H1 (cell line): ENCODE data around the gene CDV3. TPM values are rescaled to one million over a fixed set of nuclear protein-coding genes. Genes with fewer than 3 reads are reported as not detected.

Experiments used
- CTBP2 ChIP-seq: IDR thresholded peaks from 2 replicates; pipeline ENCODE4 v1.7.0; 2011; ENCODE audit warnings: borderline replicate concordance, mild to moderate bottlenecking, moderate library complexity, mixed read lengths, low read length; ENCODE audit not compliant: insufficient read depth, insufficient read length
- GABPA ChIP-seq: IDR thresholded peaks from 2 replicates; pipeline ENCODE4 v1.6.1; 2011; ENCODE audit warnings: mild to moderate bottlenecking, low read length, moderate library complexity, borderline replicate concordance; ENCODE audit not compliant: insufficient read depth
- HDAC6 ChIP-seq: IDR thresholded peaks from one replicate; pipeline ENCODE4 v1.7.1; 2012; ENCODE audit warnings: low read depth, mild to moderate bottlenecking, inconsistent platforms, low read length, moderate library complexity
- RBBP5 ChIP-seq: IDR thresholded peaks from 2 replicates; pipeline ENCODE4 v1.7.1; 2012; ENCODE audit warnings: low read depth, mild to moderate bottlenecking, inconsistent platforms, low read length, moderate library complexity, borderline replicate concordance
- SAP30 ChIP-seq: fragments of 300-600 bp; sonication (generic); IDR thresholded peaks from 2 replicates; pipeline ENCODE4 v1.7.1; 2012; ENCODE audit warnings: low read length, moderate library complexity, mild to moderate bottlenecking, inconsistent platforms; ENCODE audit not compliant: insufficient read depth, insufficient replicate concordance
- SP4 ChIP-seq: IDR thresholded peaks from 2 replicates; pipeline ENCODE4 v1.6.1; 2012; ENCODE audit warnings: low read length, inconsistent platforms
- SRF ChIP-seq: IDR thresholded peaks from 2 replicates; pipeline ENCODE4 v1.6.1; 2011; ENCODE audit warnings: mild to moderate bottlenecking, low read depth, low read length, moderate library complexity
- TEAD4 ChIP-seq: IDR thresholded peaks from 2 replicates; pipeline ENCODE4 v1.6.1; 2012; ENCODE audit warnings: low read depth, low read length, inconsistent platforms, mixed read lengths
- polyA plus RNA-seq, 7 experiments: library from polyadenylated mRNA; depleted of rRNA in 3 of 7; stranded (reverse) in 5 of 7; unstranded in 2 of 7; fragments of >200 nt in 5 of 7; fragments of 200-250 nt in 2 of 7; gene quantifications; 1 replicate in 5 of 7; 2 replicates in 1 of 7; 4 replicates in 1 of 7; pipeline versions ENCODE4 v1.2.1 to v1.2.3, GENCODE V29; 2011 to 2013; ENCODE audit warnings: missing spikeins in 2 of 7, mixed read lengths in 2 of 7
- total RNA-seq: library from RNA; stranded (reverse); fragmentation: NEBNext Ultra II Directional; extraction: Animal tissue kit (Norgen Biotek cat#: 25700); gene quantifications from 2 replicates; pipeline ENCODE4 v1.2.1, GENCODE V29; 2021
- TF ChIP-seq, protein P1 (sequence below): fragments of 300-600 bp; sonication (generic); IDR thresholded peaks from 2 replicates; pipeline ENCODE4 v1.7.1; 2012; ENCODE audit warnings: low read length, moderate library complexity, mild to moderate bottlenecking, inconsistent platforms; ENCODE audit not compliant: insufficient replicate concordance
- TF ChIP-seq, protein P2 (sequence below): IDR thresholded peaks from 2 replicates; pipeline ENCODE4 v1.6.1; 2011; ENCODE audit warnings: low read depth, mild to moderate bottlenecking, low read length; ENCODE audit not compliant: insufficient read depth

Gene CDV3
- total and polyA plus RNA-seq, 2 of the 8 experiments (the other 6 are each of a cell fraction or from before 2014, with no cell fraction given), result 29.4 to 163 TPM

DNA sequence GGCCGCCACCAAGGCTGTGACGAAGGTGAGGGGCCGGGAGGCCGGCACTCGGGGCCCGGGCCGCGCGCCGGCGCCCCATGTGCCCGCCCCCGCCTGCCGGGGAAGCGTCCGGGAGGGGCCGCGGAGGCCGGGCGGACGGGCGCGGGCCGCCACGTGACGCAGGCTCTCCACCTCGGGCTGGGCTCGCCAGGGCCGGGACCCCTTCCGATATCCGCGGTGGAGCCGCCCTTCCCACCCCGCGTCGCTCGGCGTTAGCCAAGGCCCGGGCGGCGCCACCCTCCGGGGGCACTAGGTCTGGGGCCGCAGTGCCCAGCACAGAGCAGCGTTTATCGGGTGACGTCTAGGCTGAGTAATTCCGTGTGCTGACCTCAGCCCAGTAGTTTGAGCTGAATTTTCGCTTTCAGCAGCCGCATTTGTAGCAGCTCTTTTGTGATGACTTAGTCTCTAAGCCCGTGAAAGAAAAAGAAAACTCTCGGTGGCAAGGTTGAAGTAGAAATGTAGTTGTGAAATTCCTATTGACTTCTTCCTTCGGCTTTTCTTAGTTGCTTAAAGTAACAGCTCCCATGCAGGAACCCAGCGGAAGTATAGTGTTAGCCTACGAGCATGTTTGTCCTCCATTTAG lies 885 bp downstream of the CDV3 start (continued):
- TF ChIP-seq CTBP2 (no peak), SP4 (no peak), HDAC6 (no peak), SAP30 (peak; percentile 72), SRF (no peak), GABPA (no peak), TEAD4 (no peak), RBBP5 (no peak)
- TF ChIP-seq, protein P1, sequence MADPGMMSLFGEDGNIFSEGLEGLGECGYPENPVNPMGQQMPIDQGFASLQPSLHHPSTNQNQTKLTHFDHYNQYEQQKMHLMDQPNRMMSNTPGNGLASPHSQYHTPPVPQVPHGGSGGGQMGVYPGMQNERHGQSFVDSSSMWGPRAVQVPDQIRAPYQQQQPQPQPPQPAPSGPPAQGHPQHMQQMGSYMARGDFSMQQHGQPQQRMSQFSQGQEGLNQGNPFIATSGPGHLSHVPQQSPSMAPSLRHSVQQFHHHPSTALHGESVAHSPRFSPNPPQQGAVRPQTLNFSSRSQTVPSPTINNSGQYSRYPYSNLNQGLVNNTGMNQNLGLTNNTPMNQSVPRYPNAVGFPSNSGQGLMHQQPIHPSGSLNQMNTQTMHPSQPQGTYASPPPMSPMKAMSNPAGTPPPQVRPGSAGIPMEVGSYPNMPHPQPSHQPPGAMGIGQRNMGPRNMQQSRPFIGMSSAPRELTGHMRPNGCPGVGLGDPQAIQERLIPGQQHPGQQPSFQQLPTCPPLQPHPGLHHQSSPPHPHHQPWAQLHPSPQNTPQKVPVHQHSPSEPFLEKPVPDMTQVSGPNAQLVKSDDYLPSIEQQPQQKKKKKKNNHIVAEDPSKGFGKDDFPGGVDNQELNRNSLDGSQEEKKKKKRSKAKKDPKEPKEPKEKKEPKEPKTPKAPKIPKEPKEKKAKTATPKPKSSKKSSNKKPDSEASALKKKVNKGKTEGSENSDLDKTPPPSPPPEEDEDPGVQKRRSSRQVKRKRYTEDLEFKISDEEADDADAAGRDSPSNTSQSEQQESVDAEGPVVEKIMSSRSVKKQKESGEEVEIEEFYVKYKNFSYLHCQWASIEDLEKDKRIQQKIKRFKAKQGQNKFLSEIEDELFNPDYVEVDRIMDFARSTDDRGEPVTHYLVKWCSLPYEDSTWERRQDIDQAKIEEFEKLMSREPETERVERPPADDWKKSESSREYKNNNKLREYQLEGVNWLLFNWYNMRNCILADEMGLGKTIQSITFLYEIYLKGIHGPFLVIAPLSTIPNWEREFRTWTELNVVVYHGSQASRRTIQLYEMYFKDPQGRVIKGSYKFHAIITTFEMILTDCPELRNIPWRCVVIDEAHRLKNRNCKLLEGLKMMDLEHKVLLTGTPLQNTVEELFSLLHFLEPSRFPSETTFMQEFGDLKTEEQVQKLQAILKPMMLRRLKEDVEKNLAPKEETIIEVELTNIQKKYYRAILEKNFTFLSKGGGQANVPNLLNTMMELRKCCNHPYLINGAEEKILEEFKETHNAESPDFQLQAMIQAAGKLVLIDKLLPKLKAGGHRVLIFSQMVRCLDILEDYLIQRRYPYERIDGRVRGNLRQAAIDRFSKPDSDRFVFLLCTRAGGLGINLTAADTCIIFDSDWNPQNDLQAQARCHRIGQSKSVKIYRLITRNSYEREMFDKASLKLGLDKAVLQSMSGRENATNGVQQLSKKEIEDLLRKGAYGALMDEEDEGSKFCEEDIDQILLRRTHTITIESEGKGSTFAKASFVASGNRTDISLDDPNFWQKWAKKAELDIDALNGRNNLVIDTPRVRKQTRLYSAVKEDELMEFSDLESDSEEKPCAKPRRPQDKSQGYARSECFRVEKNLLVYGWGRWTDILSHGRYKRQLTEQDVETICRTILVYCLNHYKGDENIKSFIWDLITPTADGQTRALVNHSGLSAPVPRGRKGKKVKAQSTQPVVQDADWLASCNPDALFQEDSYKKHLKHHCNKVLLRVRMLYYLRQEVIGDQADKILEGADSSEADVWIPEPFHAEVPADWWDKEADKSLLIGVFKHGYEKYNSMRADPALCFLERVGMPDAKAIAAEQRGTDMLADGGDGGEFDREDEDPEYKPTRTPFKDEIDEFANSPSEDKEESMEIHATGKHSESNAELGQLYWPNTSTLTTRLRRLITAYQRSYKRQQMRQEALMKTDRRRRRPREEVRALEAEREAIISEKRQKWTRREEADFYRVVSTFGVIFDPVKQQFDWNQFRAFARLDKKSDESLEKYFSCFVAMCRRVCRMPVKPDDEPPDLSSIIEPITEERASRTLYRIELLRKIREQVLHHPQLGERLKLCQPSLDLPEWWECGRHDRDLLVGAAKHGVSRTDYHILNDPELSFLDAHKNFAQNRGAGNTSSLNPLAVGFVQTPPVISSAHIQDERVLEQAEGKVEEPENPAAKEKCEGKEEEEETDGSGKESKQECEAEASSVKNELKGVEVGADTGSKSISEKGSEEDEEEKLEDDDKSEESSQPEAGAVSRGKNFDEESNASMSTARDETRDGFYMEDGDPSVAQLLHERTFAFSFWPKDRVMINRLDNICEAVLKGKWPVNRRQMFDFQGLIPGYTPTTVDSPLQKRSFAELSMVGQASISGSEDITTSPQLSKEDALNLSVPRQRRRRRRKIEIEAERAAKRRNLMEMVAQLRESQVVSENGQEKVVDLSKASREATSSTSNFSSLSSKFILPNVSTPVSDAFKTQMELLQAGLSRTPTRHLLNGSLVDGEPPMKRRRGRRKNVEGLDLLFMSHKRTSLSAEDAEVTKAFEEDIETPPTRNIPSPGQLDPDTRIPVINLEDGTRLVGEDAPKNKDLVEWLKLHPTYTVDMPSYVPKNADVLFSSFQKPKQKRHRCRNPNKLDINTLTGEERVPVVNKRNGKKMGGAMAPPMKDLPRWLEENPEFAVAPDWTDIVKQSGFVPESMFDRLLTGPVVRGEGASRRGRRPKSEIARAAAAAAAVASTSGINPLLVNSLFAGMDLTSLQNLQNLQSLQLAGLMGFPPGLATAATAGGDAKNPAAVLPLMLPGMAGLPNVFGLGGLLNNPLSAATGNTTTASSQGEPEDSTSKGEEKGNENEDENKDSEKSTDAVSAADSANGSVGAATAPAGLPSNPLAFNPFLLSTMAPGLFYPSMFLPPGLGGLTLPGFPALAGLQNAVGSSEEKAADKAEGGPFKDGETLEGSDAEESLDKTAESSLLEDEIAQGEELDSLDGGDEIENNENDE, result no peak
- TF ChIP-seq, protein P2, sequence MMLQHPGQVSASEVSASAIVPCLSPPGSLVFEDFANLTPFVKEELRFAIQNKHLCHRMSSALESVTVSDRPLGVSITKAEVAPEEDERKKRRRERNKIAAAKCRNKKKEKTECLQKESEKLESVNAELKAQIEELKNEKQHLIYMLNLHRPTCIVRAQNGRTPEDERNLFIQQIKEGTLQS, result no peak; the same call in 1 of the 2 replicates
